Transverse colon (tissue), 4 donors: ENCODE data around the gene BRSK2.

Experiments
- POLR2AphosphoS5 ChIP-seq, 3 donors: sonication (generic); formaldehyde crosslinking; IDR thresholded peaks; one replicate each; pipeline ENCODE4 v1.6.1; 2016; ENCODE audit warnings: antibody characterized with exemption in 3 of 3
- TF ChIP-seq, protein P1 (sequence below), 5 experiments: fragments of 200-600 bp in 3 of 5; fragments of 450-650 bp in 2 of 5; sonication (generic) in 3 of 5; IDR thresholded peaks; 1 replicate in 2 of 5; 2 replicates in 3 of 5; pipeline ENCODE4 v1.5.1; 2016 to 2017; ENCODE audit warnings: antibody characterized with exemption in 5 of 5, inconsistent platforms in 3 of 5, mild to moderate bottlenecking in 2 of 5, moderate library complexity in 1 of 5

DNA sequence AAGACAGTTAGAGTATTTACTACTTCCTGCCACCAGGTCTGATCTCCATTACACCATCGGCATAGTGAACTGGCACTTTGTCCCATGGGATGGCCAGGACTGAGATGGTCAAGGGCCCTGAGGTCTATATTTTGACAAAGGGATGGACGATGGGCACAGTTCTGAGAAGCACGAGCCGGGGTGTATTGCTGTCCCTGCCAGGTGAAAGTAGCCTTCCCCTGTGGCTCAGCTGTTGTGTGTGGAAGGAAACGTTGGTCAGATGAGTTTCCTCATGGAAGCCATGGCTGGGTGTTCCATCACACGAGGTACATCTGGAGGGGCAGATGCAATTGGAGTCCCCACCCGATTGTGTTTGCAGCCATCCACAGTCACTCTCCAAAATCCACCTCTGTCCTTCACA lies 27.9 kb upstream of the BRSK2 start:
- TF ChIP-seq, protein P1, sequence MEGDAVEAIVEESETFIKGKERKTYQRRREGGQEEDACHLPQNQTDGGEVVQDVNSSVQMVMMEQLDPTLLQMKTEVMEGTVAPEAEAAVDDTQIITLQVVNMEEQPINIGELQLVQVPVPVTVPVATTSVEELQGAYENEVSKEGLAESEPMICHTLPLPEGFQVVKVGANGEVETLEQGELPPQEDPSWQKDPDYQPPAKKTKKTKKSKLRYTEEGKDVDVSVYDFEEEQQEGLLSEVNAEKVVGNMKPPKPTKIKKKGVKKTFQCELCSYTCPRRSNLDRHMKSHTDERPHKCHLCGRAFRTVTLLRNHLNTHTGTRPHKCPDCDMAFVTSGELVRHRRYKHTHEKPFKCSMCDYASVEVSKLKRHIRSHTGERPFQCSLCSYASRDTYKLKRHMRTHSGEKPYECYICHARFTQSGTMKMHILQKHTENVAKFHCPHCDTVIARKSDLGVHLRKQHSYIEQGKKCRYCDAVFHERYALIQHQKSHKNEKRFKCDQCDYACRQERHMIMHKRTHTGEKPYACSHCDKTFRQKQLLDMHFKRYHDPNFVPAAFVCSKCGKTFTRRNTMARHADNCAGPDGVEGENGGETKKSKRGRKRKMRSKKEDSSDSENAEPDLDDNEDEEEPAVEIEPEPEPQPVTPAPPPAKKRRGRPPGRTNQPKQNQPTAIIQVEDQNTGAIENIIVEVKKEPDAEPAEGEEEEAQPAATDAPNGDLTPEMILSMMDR (IDR thresholded peaks at IDR 0.05), result no peak
- no peak for TF ChIP-seq POLR2AphosphoS5 (IDR thresholded peaks at IDR 0.05)
